Measurements from ENCODE around the gene MATCAP1. TPM values are rescaled to one million over a fixed set of nuclear protein-coding genes. Genes with fewer than 3 reads are reported as not detected.

MATCAP1 gene
- total RNA-seq, 1 experiment from 2014 or later = 40.8 TPM

DNA sequence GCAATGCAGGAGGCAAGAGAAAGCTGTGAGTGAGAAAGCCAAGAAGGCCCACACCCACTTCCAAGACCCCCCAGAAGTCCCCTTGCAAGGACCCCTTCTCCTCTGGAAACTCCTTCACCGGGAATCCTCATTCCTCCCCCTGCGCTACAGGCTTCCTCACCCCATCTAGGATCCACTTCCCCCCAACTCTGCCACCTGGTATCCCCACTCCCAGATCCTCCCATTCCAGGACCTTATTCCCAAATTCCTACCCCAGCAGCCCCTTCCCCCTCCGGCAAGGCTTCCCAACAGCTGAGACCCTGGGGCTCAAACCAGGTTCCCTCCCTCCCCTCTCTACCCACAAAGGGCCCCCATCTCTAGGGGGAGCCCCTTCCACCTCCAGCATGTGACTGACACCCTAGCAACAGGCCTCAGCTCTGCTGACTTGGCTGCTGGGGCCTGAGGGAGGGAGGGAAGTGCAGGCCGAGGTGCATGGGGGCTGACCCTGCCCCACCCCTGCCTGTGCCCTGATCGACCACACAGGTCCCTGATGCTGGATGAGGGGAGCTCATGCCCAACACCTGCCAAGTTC lies 17.1 kb downstream of the MATCAP1 start:
- Mint-ChIP-seq H3K4me1 (peaks cover 44% of the 10 kb centered on the region), H3K4me3 (peak overlapping the region; percentile 56), H3K27ac (no peak overlapping the region), H3K36me3 (no peaks in the 10 kb centered on the region), H3K9me3 (no peaks in the 10 kb centered on the region), H3K27me3 (ENCODE audit: low read depth) (peaks cover 94% of the 10 kb centered on the region)
- ATAC-seq (no peak), DNase-seq (ENCODE audit: low spot score) (no peak)
- ChIA-PET POLR2A (no interaction called here), CTCF (interaction anchor here (1.0 to 15.6 kb wide), 5 partner anchors 10 to 213 kb away, joined by 3 to 386 read pairs (median 4); partner anchors contain the start of genes B3GNT9, CES3, FBXL8 and TRADD)
- TF ChIP-seq ETV6 (CRISPR knock-in tag; IDR thresholded peaks at IDR 0.05) = no peak
- TF ChIP-seq GTF2I (CRISPR knock-in tag; conservative IDR thresholded peaks at IDR 0.05) = no peak
- TF ChIP-seq ZNF423 (CRISPR knock-in tag; IDR thresholded peaks at IDR 0.05) = no peak
- TF ChIP-seq CREM (CRISPR knock-in tag; IDR thresholded peaks at IDR 0.05) = no peak
- TF ChIP-seq NR1H2 (CRISPR knock-in tag; IDR thresholded peaks at IDR 0.05) = no peak
- no peak for TF ChIP-seq NR3C1 (CRISPR knock-in tag; conservative IDR thresholded peaks at IDR 0.05; ENCODE audit: low read depth)
- TF ChIP-seq ZNF121 (CRISPR knock-in tag; IDR thresholded peaks at IDR 0.05) = no peak
- no peak for TF ChIP-seq ZNF671 (CRISPR knock-in tag; IDR thresholded peaks at IDR 0.05)

DNA sequence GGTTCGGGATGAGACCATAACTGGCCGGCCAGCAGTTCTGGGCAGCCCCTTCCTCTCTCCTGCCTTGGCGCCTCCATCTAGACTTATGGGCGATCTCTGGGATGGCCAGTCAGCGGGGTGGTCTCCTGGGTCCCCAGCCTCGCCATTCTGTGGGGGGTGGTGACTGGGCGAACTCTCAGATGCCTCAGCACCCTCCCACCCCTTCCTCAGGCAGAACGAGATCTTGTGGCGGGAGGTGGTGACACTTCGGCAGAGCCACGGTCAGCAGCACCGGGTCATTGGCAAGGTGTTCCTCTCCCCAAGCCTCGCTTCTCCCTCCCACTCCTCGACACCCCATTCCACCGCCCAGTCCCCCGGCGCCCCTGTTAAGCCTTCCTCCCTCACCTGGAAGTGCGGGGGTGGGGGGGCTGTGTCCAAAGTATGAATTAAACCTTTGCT lies 17.6 kb downstream of the MATCAP1 start:
- H3K4me1 Mint-ChIP-seq = peaks cover 41% of the 10 kb centered on the region
- H3K4me3 Mint-ChIP-seq = peak overlapping the region; percentile 56
- ChIA-PET CTCF (interaction anchor here (1.0 to 15.6 kb wide), 4 partner anchors 10 to 212 kb away, joined by 3 to 386 read pairs (median 40); partner anchors contain the start of genes B3GNT9, FBXL8 and TRADD), POLR2A (no interaction called here)
- DNase-seq (ENCODE audit: low spot score) (no peak), ATAC-seq (no peak)
- no peak overlapping the region for H3K27ac Mint-ChIP-seq
- no peak for TF ChIP-seq HMGA2 (CRISPR knock-in tag; IDR thresholded peaks at IDR 0.05)
- no peak for TF ChIP-seq ESRRA (CRISPR knock-in tag; IDR thresholded peaks at IDR 0.05; ENCODE audit: borderline replicate concordance)
- no peak for TF ChIP-seq TEAD4 (CRISPR knock-in tag; IDR thresholded peaks at IDR 0.05)
- TF ChIP-seq GTF2I (CRISPR knock-in tag; conservative IDR thresholded peaks at IDR 0.05) = no peak
- TF ChIP-seq CREM (CRISPR knock-in tag; IDR thresholded peaks at IDR 0.05) = no peak
- no peak for TF ChIP-seq IRF2 (CRISPR knock-in tag; IDR thresholded peaks at IDR 0.05; ENCODE audit: borderline replicate concordance, low read depth)
- no peak for TF ChIP-seq CDX4 (CRISPR knock-in tag; IDR thresholded peaks at IDR 0.05; ENCODE audit: borderline replicate concordance)
- no peak for TF ChIP-seq OVOL2 (CRISPR knock-in tag; IDR thresholded peaks at IDR 0.05; ENCODE audit: borderline replicate concordance)
- TF ChIP-seq, protein P1, sequence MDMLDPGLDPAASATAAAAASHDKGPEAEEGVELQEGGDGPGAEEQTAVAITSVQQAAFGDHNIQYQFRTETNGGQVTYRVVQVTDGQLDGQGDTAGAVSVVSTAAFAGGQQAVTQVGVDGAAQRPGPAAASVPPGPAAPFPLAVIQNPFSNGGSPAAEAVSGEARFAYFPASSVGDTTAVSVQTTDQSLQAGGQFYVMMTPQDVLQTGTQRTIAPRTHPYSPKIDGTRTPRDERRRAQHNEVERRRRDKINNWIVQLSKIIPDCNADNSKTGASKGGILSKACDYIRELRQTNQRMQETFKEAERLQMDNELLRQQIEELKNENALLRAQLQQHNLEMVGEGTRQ (CRISPR knock-in tag; IDR thresholded peaks at IDR 0.05) = no peak
- TF ChIP-seq, protein P2, sequence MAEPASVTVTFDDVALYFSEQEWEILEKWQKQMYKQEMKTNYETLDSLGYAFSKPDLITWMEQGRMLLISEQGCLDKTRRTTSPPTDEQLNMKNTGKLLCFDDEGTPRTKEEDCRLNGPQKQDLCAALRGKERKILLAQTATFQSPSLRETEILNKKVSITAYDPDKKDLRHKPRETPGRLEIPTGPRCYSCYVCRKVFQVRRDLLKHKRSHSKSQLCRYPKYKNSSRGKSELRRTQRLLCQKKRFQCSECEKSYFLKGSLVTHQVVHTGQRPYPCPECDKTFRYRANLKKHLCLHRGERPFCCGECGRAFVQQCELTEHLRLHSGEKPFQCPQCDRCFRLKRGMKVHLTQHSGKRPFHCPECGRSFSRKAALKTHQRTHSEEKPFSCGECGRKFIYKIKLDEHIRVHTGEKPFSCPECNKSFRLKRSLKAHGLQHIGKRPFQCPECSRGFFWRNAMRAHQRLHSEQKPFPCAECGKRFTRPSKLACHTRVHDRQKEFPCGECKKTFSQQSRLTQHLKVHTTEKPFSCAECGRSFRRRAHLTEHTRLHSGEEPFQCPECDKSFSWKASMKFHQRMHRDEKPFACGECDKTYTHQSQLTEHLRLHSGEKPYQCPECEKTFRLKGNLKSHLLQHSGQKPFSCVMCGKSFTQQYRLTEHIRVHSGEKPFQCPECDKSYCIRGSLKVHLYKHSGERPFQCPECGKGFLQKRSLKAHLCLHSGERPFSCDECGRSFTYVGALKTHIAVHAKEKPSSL (CRISPR knock-in tag; conservative IDR thresholded peaks at IDR 0.05) = no peak
- TF ChIP-seq TP53 (CRISPR knock-in tag; IDR thresholded peaks at IDR 0.05) = no peak
- H3K27me3 Mint-ChIP-seq (ENCODE audit: low read depth) = peaks cover 94% of the 10 kb centered on the region
- no peaks in the 10 kb centered on the region for H3K9me3 Mint-ChIP-seq
- H3K36me3 Mint-ChIP-seq = no peaks in the 10 kb centered on the region

GRCh38 chr16:67165121-67166078 lies 18.4 kb downstream of the MATCAP1 start:
- Mint-ChIP-seq H3K27me3 (ENCODE audit: low read depth) (peaks cover 96% of the 10 kb centered on the region), H3K4me1 (peaks cover 38% of the 10 kb centered on the region), H3K4me3 (peak overlapping the region; percentile 65), H3K27ac (no peak overlapping the region), H3K9me3 (no peaks in the 10 kb centered on the region), H3K36me3 (peaks cover 2% of the 10 kb centered on the region; the same call in 1 of the 2 replicates)
- CTCF ChIA-PET = interaction anchor here (0.6 to 15.6 kb wide), 7 partner anchors 9 to 147 kb away, joined by 3 to 386 read pairs (median 4); partner anchors contain the start of genes B3GNT9, FBXL8 and TRADD
- no peak for DNase-seq (ENCODE audit: low spot score)
- POLR2A ChIA-PET = no interaction called here
- ATAC-seq = peak; percentile 1; the same call in 1 of the 2 replicates
- TF ChIP-seq, protein P1 (CRISPR knock-in tag; IDR thresholded peaks at IDR 0.05) = no peak
- TF ChIP-seq NFYB (CRISPR knock-in tag; conservative IDR thresholded peaks at IDR 0.05; ENCODE audit: low read depth) = no peak
- TF ChIP-seq HMGA2 (CRISPR knock-in tag; IDR thresholded peaks at IDR 0.05) = no peak
- TF ChIP-seq ZNF138 (CRISPR knock-in tag; conservative IDR thresholded peaks at IDR 0.05) = no peak
- TF ChIP-seq TEAD1 (CRISPR knock-in tag; IDR thresholded peaks at IDR 0.05) = no peak
- no peak for TF ChIP-seq GABPB1 (CRISPR knock-in tag; IDR thresholded peaks at IDR 0.05)
- TF ChIP-seq ZNF512 (CRISPR knock-in tag; IDR thresholded peaks at IDR 0.05; ENCODE audit: borderline replicate concordance) = no peak
- TF ChIP-seq, protein P3, sequence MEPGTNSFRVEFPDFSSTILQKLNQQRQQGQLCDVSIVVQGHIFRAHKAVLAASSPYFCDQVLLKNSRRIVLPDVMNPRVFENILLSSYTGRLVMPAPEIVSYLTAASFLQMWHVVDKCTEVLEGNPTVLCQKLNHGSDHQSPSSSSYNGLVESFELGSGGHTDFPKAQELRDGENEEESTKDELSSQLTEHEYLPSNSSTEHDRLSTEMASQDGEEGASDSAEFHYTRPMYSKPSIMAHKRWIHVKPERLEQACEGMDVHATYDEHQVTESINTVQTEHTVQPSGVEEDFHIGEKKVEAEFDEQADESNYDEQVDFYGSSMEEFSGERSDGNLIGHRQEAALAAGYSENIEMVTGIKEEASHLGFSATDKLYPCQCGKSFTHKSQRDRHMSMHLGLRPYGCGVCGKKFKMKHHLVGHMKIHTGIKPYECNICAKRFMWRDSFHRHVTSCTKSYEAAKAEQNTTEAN (CRISPR knock-in tag; IDR thresholded peaks at IDR 0.05) = no peak

Measured in WTC11 (cell line).